CD8-positive, alpha-beta memory T cell (primary cell): Measurements from ENCODE around the gene FTCD. TPM values are rescaled to one million over a fixed set of nuclear protein-coding genes. Genes with fewer than 3 reads are reported as not detected.

Experiments used
- CTCF ChIA-PET: fragments of 350-600 bp; sonication (Branson Sonifier 250); formaldehyde crosslinking; loops from one replicate; lab custom pipeline; 2021; ENCODE audit warnings: antibody characterized with exemption; lab: Charles Lee
- POLR2A ChIA-PET: fragments of 350-600 bp; sonication (Branson Sonifier 250); formaldehyde crosslinking; loops from one replicate; lab custom pipeline; 2021; ENCODE audit warnings: antibody characterized with exemption; lab: Charles Lee
- DNase-seq, 5 donors: peaks; one replicate each; pipeline versions ENCODE4 v3.0.0 to v3.0.0-alpha.2; 2020 to 2022; ENCODE audit warnings: mixed read lengths in 1 of 5
- H3K27ac ChIP-seq: one replicate; pipeline ENCODE4 v1.7.0; 2013; ENCODE audit warnings: low read depth, mild to moderate bottlenecking, low read length, moderate library complexity
- H3K27me3 ChIP-seq: 2 replicates; pipeline ENCODE4 v1.7.0; 2013; ENCODE audit warnings: low read length, mild to moderate bottlenecking; ENCODE audit not compliant: insufficient read depth, poor library complexity, severe bottlenecking
- H3K36me3 ChIP-seq: 2 replicates; pipeline ENCODE4 v1.7.0; 2013; ENCODE audit warnings: mild to moderate bottlenecking, low read length, moderate library complexity; ENCODE audit not compliant: insufficient read depth
- H3K4me1 ChIP-seq: 2 replicates; pipeline ENCODE4 v1.7.0; 2013; ENCODE audit warnings: mild to moderate bottlenecking, low read length, moderate library complexity; ENCODE audit not compliant: insufficient read depth
- H3K4me3 ChIP-seq: 2 replicates; pipeline ENCODE4 v1.7.0; 2013; ENCODE audit warnings: mild to moderate bottlenecking, low read length
- H3K9me3 ChIP-seq: 2 replicates; pipeline ENCODE4 v1.7.0; 2013; ENCODE audit warnings: mild to moderate bottlenecking, low read length
- H3K27ac Mint-ChIP-seq, 8 donors: one replicate each; pipeline ENCODE4 v1.8.0; 2020 to 2021; ENCODE audit warnings: mixed read lengths in 8 of 8, mild to moderate bottlenecking in 6 of 8, inconsistent platforms in 3 of 8, moderate library complexity in 3 of 8
- H3K27me3 Mint-ChIP-seq, 2 donors: one replicate each; pipeline ENCODE4 v1.8.0; 2020 to 2021; ENCODE audit warnings: mixed read lengths in 2 of 2, mild to moderate bottlenecking in 1 of 2, moderate library complexity in 1 of 2
- H3K36me3 Mint-ChIP-seq, 3 donors: one replicate each; pipeline ENCODE4 v1.8.0; 2020 to 2021; ENCODE audit warnings: mixed read lengths in 3 of 3, inconsistent platforms in 1 of 3, mild to moderate bottlenecking in 1 of 3
- H3K4me1 Mint-ChIP-seq, 3 donors: one replicate each; pipeline ENCODE4 v1.8.0; 2020 to 2021; ENCODE audit warnings: mixed read lengths in 3 of 3, inconsistent platforms in 1 of 3, mild to moderate bottlenecking in 1 of 3
- H3K4me3 Mint-ChIP-seq, 7 donors: one replicate each; pipeline ENCODE4 v1.8.0; 2020 to 2021; ENCODE audit warnings: mixed read lengths in 7 of 7, mild to moderate bottlenecking in 6 of 7, moderate library complexity in 4 of 7, inconsistent platforms in 2 of 7
- H3K9me3 Mint-ChIP-seq, 5 donors: one replicate each; pipeline ENCODE4 v1.8.0; 2020 to 2022; ENCODE audit warnings: mixed read lengths in 5 of 5, mild to moderate bottlenecking in 3 of 5, moderate library complexity in 2 of 5, inconsistent platforms in 1 of 5
- polyA plus RNA-seq: library from polyadenylated mRNA; unstranded; fragments of 300-500 nt; fragmentation: Illumina TruSeq; gene quantifications from one replicate; pipeline ENCODE4 v1.2.3, GENCODE V29; 2021
- total RNA-seq, 2 experiments: library from RNA; stranded (reverse); gene quantifications; one replicate each; pipeline ENCODE4 v1.2.3, GENCODE V29; 2021

Gene FTCD
- total and polyA plus RNA-seq, 3 experiments from 2014 or later, result not detected

DNA sequence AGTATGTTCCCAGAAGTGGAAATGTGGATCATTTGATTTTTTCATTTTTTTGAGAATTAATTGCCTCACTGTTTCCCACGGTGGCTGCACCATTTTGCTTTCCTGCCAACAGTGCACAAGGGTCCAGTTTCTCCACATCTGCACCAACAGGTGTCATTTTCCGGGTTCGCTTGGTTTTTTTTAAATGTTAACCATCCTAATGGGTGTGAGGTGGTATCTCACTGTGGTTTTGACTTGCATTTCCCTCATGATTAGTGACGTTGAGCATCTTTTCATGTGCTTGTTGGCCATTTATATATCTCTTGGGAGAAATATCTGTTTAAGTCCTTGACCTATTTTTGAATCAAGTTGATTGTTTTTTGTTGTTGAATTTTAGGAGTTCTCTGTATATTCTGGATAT is 54.5 kb downstream of the FTCD start:
- no peak overlapping the region for H3K4me3 ChIP-seq
- Mint-ChIP-seq H3K27me3 (peaks cover 47 to 55% of the 10 kb centered on the region in 2 donors), H3K4me1 (peaks cover 11 to 22% (median 16%) of the 10 kb centered on the region in 3 donors), H3K9me3 (peaks cover 25 to 33% (median 31%) of the 10 kb centered on the region in 5 donors), H3K4me3 (peak overlapping the region; percentile 35 to 88 (median 45)), H3K36me3 (peaks cover 0 to 36% (median 3%) of the 10 kb centered on the region in 3 donors), H3K27ac (peak overlapping the region in 6 of 8 donors; percentile 13 to 79 (median 64))
- no peaks in the 10 kb centered on the region for H3K27me3 ChIP-seq
- ChIA-PET CTCF (no interaction called here), POLR2A (no interaction called here)
- H3K9me3 ChIP-seq, result no peaks in the 10 kb centered on the region
- DNase-seq, result no peak
- no peaks in the 10 kb centered on the region for H3K4me1 ChIP-seq
- no peaks in the 10 kb centered on the region for H3K36me3 ChIP-seq
- no peak overlapping the region for H3K27ac ChIP-seq

DNA sequence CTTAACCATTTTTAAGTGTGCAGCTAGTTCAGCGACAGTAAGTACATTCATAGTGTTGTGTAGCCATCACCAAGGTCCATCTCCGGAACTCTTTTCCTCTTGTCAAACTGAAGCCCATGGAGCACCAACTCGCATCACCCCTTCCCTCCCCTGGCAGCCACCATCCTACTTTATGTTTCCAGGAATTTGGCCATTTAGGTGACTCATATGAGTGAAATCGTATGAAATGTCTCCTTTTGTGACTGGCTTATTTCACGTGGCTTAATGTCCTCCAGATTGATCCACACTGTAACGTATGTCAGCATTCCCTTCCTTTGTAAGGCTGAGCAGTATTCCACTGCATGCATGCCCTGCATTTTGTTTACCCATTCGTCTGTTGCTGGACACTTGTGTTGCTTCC is 55.0 kb downstream of the FTCD start:
- Mint-ChIP-seq H3K9me3 (peaks cover 25 to 32% (median 27%) of the 10 kb centered on the region in 5 donors), H3K27me3 (peaks cover 47 to 53% of the 10 kb centered on the region in 2 donors), H3K36me3 (peaks cover 0 to 36% (median 3%) of the 10 kb centered on the region in 3 donors), H3K4me1 (peaks cover 11 to 24% (median 16%) of the 10 kb centered on the region in 3 donors), H3K27ac (peak overlapping the region in 7 of 8 donors; percentile 13 to 79 (median 61)), H3K4me3 (peak overlapping the region; percentile 35 to 88 (median 45))
- H3K27me3 ChIP-seq, result no peaks in the 10 kb centered on the region
- H3K36me3 ChIP-seq, result no peaks in the 10 kb centered on the region
- ChIA-PET POLR2A (no interaction called here), CTCF (no interaction called here)
- no peak overlapping the region for H3K4me3 ChIP-seq
- DNase-seq, result no peak
- no peaks in the 10 kb centered on the region for H3K9me3 ChIP-seq
- H3K27ac ChIP-seq, result no peak overlapping the region
- H3K4me1 ChIP-seq, result no peaks in the 10 kb centered on the region

DNA sequence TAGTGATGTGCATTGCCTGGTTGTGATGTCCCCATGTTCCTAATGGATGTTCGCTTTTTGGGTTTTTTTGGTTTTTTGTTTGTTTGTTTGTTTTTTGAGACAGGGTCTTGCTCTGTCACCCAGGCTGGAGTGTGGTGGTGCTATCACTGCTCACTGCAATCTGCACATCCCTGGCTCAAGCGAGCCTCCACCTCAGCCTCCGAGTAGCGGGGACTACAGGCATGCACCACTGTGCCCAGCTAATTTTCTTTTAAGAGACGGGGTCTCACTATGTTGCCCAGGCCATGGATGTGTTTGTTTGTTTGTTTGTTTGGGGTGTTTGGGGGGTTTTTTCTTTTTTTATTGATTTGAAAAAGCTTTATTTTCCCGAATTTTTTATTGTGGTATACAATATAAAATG is 55.4 kb downstream of the FTCD start:
- H3K4me1 Mint-ChIP-seq, result peaks cover 11 to 25% (median 16%) of the 10 kb centered on the region in 3 donors
- Histone ChIP-seq H3K4me1 (no peaks in the 10 kb centered on the region), H3K4me3 (no peak overlapping the region), H3K27me3 (no peaks in the 10 kb centered on the region), H3K27ac (no peak overlapping the region), H3K9me3 (no peaks in the 10 kb centered on the region), H3K36me3 (no peaks in the 10 kb centered on the region)
- H3K4me3 Mint-ChIP-seq, result peak overlapping the region in 6 of 7 donors; percentile 37 to 88 (median 57)
- peaks cover 47 to 53% of the 10 kb centered on the region in 2 donors for H3K27me3 Mint-ChIP-seq
- no peak for DNase-seq
- peak overlapping the region in 1 of 8 donors; percentile 38 for H3K27ac Mint-ChIP-seq
- peaks cover 25 to 32% (median 27%) of the 10 kb centered on the region in 5 donors for H3K9me3 Mint-ChIP-seq
- H3K36me3 Mint-ChIP-seq, result peaks cover 0 to 36% (median 3%) of the 10 kb centered on the region in 3 donors
- POLR2A ChIA-PET, result no interaction called here
- CTCF ChIA-PET, result no interaction called here

- POLR2A ChIA-PET, result no interaction called here
- H3K9me3 Mint-ChIP-seq, result peaks cover 22 to 28% (median 24%) of the 10 kb centered on the region in 5 donors
- Histone ChIP-seq H3K9me3 (no peaks in the 10 kb centered on the region), H3K27me3 (no peaks in the 10 kb centered on the region), H3K4me3 (no peak overlapping the region), H3K36me3 (no peaks in the 10 kb centered on the region), H3K27ac (no peak overlapping the region), H3K4me1 (no peaks in the 10 kb centered on the region)
- peak overlapping the region in 6 of 7 donors; percentile 44 to 88 (median 76) for H3K4me3 Mint-ChIP-seq
- H3K4me1 Mint-ChIP-seq, result peaks cover 11 to 30% (median 18%) of the 10 kb centered on the region in 3 donors
- H3K27me3 Mint-ChIP-seq, result peaks cover 43 to 48% of the 10 kb centered on the region in 2 donors
- H3K36me3 Mint-ChIP-seq, result peaks cover 0 to 34% (median 3%) of the 10 kb centered on the region in 3 donors
- CTCF ChIA-PET, result interaction anchor here (0.7 kb wide), 1 partner anchor 17 kb away, joined by 5 read pairs; no protein-coding TSS in a partner anchor
- peak in 1 of 5 donors; percentile 40 for DNase-seq
- no peak overlapping the region for H3K27ac Mint-ChIP-seq
Observed at GRCh38 chr21:46099476-46099875, 55.9 kb downstream of the FTCD start.

DNA sequence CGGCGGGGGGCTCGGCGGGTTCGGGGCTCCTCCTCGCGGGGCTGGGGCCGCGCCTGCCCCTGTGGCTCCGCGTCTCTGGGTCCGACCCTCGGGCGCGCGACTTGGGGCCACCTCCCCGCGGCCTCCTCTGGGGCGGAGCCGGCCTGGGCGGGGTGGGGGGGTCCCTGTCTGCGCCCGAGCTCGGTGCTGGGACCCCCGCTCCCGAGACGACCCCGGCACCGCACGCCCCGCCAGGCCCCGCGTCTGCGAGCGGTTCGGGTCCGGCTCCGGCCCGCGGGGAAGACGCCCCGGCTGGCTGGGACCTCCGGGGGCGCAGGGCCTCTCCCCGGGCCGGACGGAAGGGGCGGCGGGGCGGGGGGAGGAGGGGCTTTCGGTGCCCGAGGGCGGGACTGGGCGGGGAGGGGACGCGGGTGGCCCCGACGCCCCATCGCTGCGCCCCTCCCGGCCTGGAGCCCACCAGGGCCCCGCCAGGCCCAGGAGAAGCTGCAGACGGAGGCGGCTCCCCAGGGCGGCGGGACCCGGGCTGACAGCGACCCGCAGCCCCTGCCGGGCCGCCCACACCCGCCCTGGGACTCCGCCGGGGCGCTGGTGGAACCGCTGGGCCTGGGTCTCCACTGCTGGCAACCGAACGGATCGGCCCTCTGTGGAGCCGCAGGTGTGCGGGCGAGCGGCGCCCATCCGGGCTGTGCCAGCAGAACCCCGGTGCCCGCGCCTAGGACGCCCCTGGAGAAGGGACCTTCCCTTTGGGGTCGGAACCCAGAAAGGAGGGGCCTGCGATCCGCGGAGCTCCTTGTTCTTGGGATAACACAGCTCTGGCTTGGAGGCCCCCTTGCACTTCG is 56.9 kb downstream of the FTCD start:
- Mint-ChIP-seq H3K36me3 (peaks cover 0 to 25% (median 3%) of the 10 kb centered on the region in 3 donors), H3K4me1 (peaks cover 15 to 37% (median 22%) of the 10 kb centered on the region in 3 donors), H3K27ac (peak overlapping the region in 3 of 8 donors; percentile 21 to 38 (median 29)), H3K27me3 (peaks cover 38 to 39% of the 10 kb centered on the region in 2 donors), H3K9me3 (peaks cover 15 to 19% (median 17%) of the 10 kb centered on the region in 5 donors), H3K4me3 (peak overlapping the region in 6 of 7 donors; percentile 59 to 84 (median 73))
- no peak overlapping the region for H3K27ac ChIP-seq
- H3K4me1 ChIP-seq, result no peaks in the 10 kb centered on the region
- no peaks in the 10 kb centered on the region for H3K36me3 ChIP-seq
- no peaks in the 10 kb centered on the region for H3K9me3 ChIP-seq
- DNase-seq, result peak in 3 of 5 donors; percentile 10 to 45 (median 25)
- no peaks in the 10 kb centered on the region for H3K27me3 ChIP-seq
- ChIA-PET CTCF (interaction anchor here (0.7 kb wide), 1 partner anchor 18 kb away, joined by 5 read pairs; no protein-coding TSS in a partner anchor), POLR2A (no interaction called here)
- H3K4me3 ChIP-seq, result no peak overlapping the region

GRCh38 chr21:46097336-46098293 is 57.8 kb downstream of the FTCD start, which contains the start of gene COL6A2:
Gene COL6A2, plus strand, starts transcription at chr21:46098112.
- peak within 1 kb of the TSS; percentile 33 to 84 (median 74) for H3K4me3 Mint-ChIP-seq
- H3K4me3 ChIP-seq, result no peak within 1 kb of the TSS

GRCh38 chr21:46096596-46097335 is 58.6 kb downstream of the FTCD start:
- peak overlapping the region in 4 of 8 donors; percentile 8 to 43 (median 30) for H3K27ac Mint-ChIP-seq
- no peaks in the 10 kb centered on the region for H3K27me3 ChIP-seq
- H3K9me3 ChIP-seq, result no peaks in the 10 kb centered on the region
- H3K27me3 Mint-ChIP-seq, result peaks cover 20 to 26% of the 10 kb centered on the region in 2 donors
- peaks cover 0 to 7% (median 0%) of the 10 kb centered on the region in 3 donors for H3K36me3 Mint-ChIP-seq
- ChIA-PET CTCF (no interaction called here), POLR2A (no interaction called here)
- H3K27ac ChIP-seq, result no peak overlapping the region
- H3K4me3 Mint-ChIP-seq, result peak overlapping the region; percentile 27 to 78 (median 71)
- peaks cover 0 to 6% (median 3%) of the 10 kb centered on the region in 5 donors for H3K9me3 Mint-ChIP-seq
- H3K4me1 Mint-ChIP-seq, result peaks cover 15 to 37% (median 22%) of the 10 kb centered on the region in 3 donors
- DNase-seq, result peak in 1 of 5 donors; percentile 40
- H3K36me3 ChIP-seq, result no peaks in the 10 kb centered on the region
- H3K4me1 ChIP-seq, result no peaks in the 10 kb centered on the region
- H3K4me3 ChIP-seq, result no peak overlapping the region

More at GRCh38 chr21:46097336-46098293, 57.8 kb downstream of the FTCD start, which contains the start of gene COL6A2:
- Histone ChIP-seq H3K27me3 (no peaks in the 10 kb centered on the region), H3K27ac (no peak within 1 kb of the TSS), H3K9me3 (no peaks in the 10 kb centered on the region), H3K36me3 (no peaks in the 10 kb centered on the region), H3K4me1 (no peaks in the 10 kb centered on the region)
- Mint-ChIP-seq H3K4me1 (peaks cover 15 to 37% (median 22%) of the 10 kb centered on the region in 3 donors), H3K27ac (peak within 1 kb of the TSS in 4 of 8 donors; percentile 8 to 43 (median 31)), H3K27me3 (peaks cover 29 to 32% of the 10 kb centered on the region in 2 donors), H3K36me3 (peaks cover 0 to 16% (median 2%) of the 10 kb centered on the region in 3 donors), H3K9me3 (peaks cover 6 to 12% (median 8%) of the 10 kb centered on the region in 5 donors)
- DNase-seq, result peak; percentile 25 to 60 (median 30)
- ChIA-PET CTCF (no interaction called here), POLR2A (no interaction called here)
